Ammon's horn (tissue), 1 donor: ENCODE data around the gene MTCH1.

Source experiments
- DNase-seq: peaks from one replicate; pipeline ENCODE4 v3.0.0-alpha.2; 2016; ENCODE audit warnings: low spot score

Gene MTCH1

DNA sequence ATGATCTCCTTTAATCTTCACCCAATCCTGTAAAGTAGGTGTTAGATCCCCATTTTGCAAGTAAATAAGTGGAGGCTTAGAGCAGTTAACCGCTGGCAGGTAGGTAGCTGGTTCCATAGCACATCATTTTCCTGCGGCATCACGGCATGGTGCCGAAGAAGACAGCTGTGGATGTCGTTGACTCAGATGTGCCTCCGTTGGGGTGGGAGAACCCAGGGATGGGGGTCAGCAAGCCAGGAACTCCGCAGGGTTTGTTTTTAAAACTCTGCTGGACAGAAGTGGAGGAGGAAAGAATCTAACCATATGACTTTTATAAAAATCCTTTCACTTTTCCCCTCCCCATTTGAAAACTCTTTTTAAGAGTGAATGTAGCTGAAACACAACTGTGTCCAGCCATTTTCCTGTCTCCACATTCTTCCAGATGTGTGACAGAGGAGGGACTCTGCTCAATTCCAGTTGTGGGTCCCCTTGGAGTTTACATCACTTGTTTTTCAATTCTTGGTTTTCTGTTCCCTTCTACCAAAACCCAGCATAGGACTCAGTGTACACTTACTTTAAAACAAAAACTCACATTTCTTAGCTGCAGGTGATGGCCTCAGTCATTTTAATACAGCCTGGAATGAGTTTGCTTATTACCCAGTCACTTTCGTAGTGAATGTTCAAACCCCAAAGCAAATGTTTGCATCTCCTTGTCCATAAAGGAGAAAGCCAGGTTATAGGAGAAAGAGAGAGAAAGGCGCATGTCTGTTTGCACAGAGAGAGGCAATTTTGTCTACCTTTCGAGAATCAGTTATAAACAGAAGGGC is 59.1 kb downstream of the MTCH1 start:
- DNase-seq: no peak

DNA sequence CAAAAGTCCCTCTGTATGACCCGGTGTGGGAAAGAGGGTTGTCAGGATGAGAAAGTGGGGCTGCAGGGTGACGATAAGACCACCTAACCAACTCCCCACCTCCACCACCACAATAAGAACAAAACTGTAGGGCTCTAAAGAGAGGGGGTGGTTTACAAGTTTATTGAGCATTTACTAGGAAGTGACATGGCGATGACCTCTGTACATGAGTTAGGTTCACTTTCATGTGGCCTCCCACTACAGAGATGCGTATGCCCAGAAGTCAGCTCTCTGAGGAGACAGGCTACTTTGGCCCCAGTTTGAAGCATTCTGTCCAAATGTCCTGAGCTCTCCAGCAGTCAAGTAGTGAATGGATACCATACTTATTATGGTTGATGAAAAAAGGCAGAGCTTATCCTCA is 60.2 kb downstream of the MTCH1 start:
- no peak for DNase-seq

DNA sequence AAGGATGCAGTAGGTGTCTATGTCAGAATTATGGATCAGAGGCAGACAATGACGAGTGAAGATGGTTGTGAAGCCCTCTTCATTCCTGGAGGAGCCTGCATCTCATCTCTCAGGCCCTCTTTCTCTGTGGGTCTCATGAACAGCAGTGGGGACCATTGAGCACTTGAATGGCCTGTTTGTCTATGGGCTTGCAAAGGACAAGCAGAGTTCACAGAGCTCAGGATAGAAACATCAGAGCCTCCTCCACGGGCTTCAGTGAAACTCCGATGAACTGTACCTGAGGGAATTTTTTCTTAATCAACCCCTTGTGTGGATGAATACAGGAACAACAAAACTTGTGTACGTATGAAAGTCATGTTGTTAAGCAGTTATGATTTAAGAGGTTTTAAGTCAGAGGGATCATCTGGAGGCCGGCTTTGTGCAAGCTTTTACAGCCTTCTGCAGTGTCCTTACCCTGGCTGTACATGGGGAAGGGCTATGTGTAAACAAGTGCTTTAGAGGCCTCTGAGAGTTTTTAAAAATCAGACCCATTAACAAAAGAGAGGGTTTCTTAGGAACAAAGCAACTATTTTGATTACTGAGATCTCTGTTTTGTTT is 61.1 kb downstream of the MTCH1 start:
- no peak for DNase-seq

DNA sequence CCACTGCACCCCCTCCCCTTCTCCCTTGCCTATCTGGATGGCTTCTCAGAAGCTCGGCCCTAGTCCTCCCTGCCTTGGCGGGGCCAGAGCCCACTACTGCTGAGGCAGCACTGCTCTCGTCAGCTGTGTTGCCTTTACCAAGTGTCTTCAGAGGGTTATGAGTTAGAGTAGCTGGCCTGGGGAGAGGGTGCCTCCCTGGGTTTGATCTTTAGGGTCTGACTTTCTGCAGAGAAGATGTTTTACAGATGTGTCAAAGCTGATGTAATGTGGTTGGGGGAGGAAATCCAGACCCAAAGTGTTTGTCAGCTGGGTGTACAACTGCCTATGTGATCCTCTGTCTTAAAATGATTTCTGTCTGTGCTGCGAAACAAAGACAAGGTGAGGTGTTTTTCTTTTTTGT is 61.9 kb downstream of the MTCH1 start:
- DNase-seq: no peak

DNA sequence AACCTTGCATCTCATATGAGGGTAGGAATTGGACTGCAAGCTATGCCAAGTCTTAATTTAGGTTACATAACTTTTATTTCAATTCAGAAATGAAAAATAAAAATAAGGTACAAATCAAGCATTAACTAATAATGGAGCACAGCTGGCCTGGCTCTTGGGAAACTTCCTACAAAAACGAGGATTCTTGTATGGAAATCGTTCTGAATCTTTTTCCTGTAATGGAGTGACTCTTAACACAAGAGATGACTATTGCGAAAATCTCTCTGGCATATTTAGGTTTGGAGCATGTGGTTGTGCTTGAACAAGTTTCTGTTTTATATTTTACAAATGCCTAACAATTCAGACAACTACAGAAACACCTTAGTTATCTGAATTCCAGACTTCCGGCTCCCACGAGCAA is 65.5 kb downstream of the MTCH1 start:
- DNase-seq: no peak

DNA sequence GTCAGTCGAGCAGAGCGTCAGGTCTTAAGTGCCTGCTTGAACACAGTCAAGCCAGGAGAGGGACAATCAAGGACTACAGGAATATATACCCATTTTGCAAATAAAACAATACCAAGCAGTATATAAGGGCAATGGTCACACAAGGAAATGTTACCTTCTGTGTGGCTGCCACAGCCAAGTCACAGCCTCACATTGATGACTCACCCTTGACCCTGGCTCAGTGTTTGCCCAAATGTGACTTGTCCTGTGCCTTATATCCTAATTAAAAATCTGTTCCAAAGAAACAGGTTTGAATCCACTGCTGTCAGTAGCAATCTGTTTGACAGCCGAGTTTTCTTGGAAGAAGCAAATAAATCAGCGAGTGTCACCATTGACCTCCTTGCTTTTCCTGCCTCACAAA is 65.9 kb downstream of the MTCH1 start:
- no peak for DNase-seq
